ENCODE data around the gene IVNS1ABP.

Gene IVNS1ABP

GRCh38 chr1:185355947-185356346 is 38.9 kb upstream of the IVNS1ABP start:
- Histone ChIP-seq H3K4me3 (ENCODE audit: low read depth, low read length) (no peak overlapping the region), H3K36me3 (no peaks in the 10 kb centered on the region), H3K27me3 (ENCODE audit: insufficient read depth, low read depth, severe bottlenecking) (no peaks in the 10 kb centered on the region), H3K27ac (no peak overlapping the region), H3K9me3 (ENCODE audit: severe bottlenecking) (no peaks in the 10 kb centered on the region)
- no peak for DNase-seq
- TF ChIP-seq CTCF (IDR thresholded peaks at IDR 0.05; ENCODE audit: low read depth, low read length): no peak

- Histone ChIP-seq H3K27ac (no peak overlapping the region), H3K36me3 (no peaks in the 10 kb centered on the region), H3K9me3 (ENCODE audit: severe bottlenecking) (no peaks in the 10 kb centered on the region), H3K27me3 (ENCODE audit: insufficient read depth, low read depth, severe bottlenecking) (no peaks in the 10 kb centered on the region), H3K4me3 (ENCODE audit: low read depth, low read length) (no peak overlapping the region)
- no peak for TF ChIP-seq CTCF (IDR thresholded peaks at IDR 0.05; ENCODE audit: low read depth, low read length)
- no peak for DNase-seq
These were observed 36.1 kb upstream of the IVNS1ABP start for GRCh38 chr1:185353124-185353523.

GRCh38 chr1:185351734-185352466 is 34.9 kb upstream of the IVNS1ABP start:
- no peak for TF ChIP-seq CTCF (IDR thresholded peaks at IDR 0.05; ENCODE audit: low read depth, low read length)
- no peaks in the 10 kb centered on the region for H3K27me3 ChIP-seq (ENCODE audit: insufficient read depth, low read depth, severe bottlenecking)
- no peak overlapping the region for H3K27ac ChIP-seq
- DNase-seq: no peak
- no peak overlapping the region for H3K4me3 ChIP-seq (ENCODE audit: low read depth, low read length)
- no peaks in the 10 kb centered on the region for H3K36me3 ChIP-seq
- no peaks in the 10 kb centered on the region for H3K9me3 ChIP-seq (ENCODE audit: severe bottlenecking)

GRCh38 chr1:185350027-185350442 is 33.0 kb upstream of the IVNS1ABP start:
- no peak overlapping the region for H3K4me3 ChIP-seq (ENCODE audit: low read depth, low read length)
- H3K27ac ChIP-seq: no peak overlapping the region
- H3K27me3 ChIP-seq (ENCODE audit: insufficient read depth, low read depth, severe bottlenecking): no peaks in the 10 kb centered on the region
- H3K36me3 ChIP-seq: no peaks in the 10 kb centered on the region
- DNase-seq: no peak
- H3K9me3 ChIP-seq (ENCODE audit: severe bottlenecking): no peaks in the 10 kb centered on the region
- no peak for TF ChIP-seq CTCF (IDR thresholded peaks at IDR 0.05; ENCODE audit: low read depth, low read length)

GRCh38 chr1:185349556-185349955 is 32.5 kb upstream of the IVNS1ABP start:
- no peaks in the 10 kb centered on the region for H3K9me3 ChIP-seq (ENCODE audit: severe bottlenecking)
- no peaks in the 10 kb centered on the region for H3K36me3 ChIP-seq
- no peak for TF ChIP-seq CTCF (IDR thresholded peaks at IDR 0.05; ENCODE audit: low read depth, low read length)
- DNase-seq: no peak
- H3K4me3 ChIP-seq (ENCODE audit: low read depth, low read length): no peak overlapping the region
- H3K27me3 ChIP-seq (ENCODE audit: insufficient read depth, low read depth, severe bottlenecking): no peaks in the 10 kb centered on the region
- no peak overlapping the region for H3K27ac ChIP-seq

- DNase-seq: no peak
- TF ChIP-seq CTCF (IDR thresholded peaks at IDR 0.05; ENCODE audit: low read depth, low read length): no peak
- no peaks in the 10 kb centered on the region for H3K9me3 ChIP-seq (ENCODE audit: severe bottlenecking)
- no peaks in the 10 kb centered on the region for H3K36me3 ChIP-seq
- no peak overlapping the region for H3K27ac ChIP-seq
- H3K4me3 ChIP-seq (ENCODE audit: low read depth, low read length): no peak overlapping the region
- no peaks in the 10 kb centered on the region for H3K27me3 ChIP-seq (ENCODE audit: insufficient read depth, low read depth, severe bottlenecking)
These were observed 31.9 kb upstream of the IVNS1ABP start for GRCh38 chr1:185348985-185349384.

Data from WERI-Rb-1 (cell line).